HCT116 (cell line): ENCODE measurements around the gene PITPNM1. TPM values are rescaled to one million over a fixed set of nuclear protein-coding genes. Genes with fewer than 3 reads are reported as not detected.

Experiments
- ATAC-seq: fragments of 200-7000 bp; cut with Tn5 transposase; 2 replicates; pipeline ENCODE4 v1.9.1; 2020; ENCODE audit warnings: mild to moderate bottlenecking, moderate library complexity
- BruUV-seq: library from RNA; stranded (reverse); fragments of 400-500 nt; replicated peaks from 2 replicates; lab custom pipeline; 2021; lab: Mats Ljungman, UMichigan
- CTCF ChIA-PET: fragments of 300-600 bp; sonication (Branson Sonifier 250); formaldehyde crosslinking; loops from one replicate; lab custom pipeline; 2021; ENCODE audit warnings: antibody characterized with exemption; lab: Charles Lee
- POLR2A ChIA-PET: fragments of 300-600, 350-600 bp; sonication (Branson Sonifier 250); formaldehyde crosslinking; loops from one replicate; lab custom pipeline; 2021; ENCODE audit warnings: antibody characterized with exemption; lab: Charles Lee
- RAD21 ChIA-PET, 2 experiments: fragments of 300-600 bp; sonication (Branson Sonifier 250); formaldehyde crosslinking; loops; one replicate each; lab custom pipeline; 2023; ENCODE audit warnings: low total read pairs in 2 of 2; ENCODE audit not compliant: uncharacterized antibody in 2 of 2, unreplicated experiment in 2 of 2, low non-redundant PET in 1 of 2; lab: Charles Lee
- DNase-seq: peaks from one replicate; pipeline ENCODE4 v3.0.0-alpha.2; 2010; ENCODE audit warnings: low read depth, low spot score
- H2AFZ ChIP-seq: fragments of 200-600 bp; shearing (Covaris generic), sonication (generic); 2 replicates; pipeline ENCODE4 v1.6.1; 2017; ENCODE audit warnings: low read depth, mixed run types, mixed read lengths, antibody characterized with exemption, low read length; ENCODE audit not compliant: poor library complexity, severe bottlenecking
- H3K27ac ChIP-seq: 2 replicates; pipeline ENCODE4 v1.5.1; 2012; ENCODE audit warnings: low read depth, low read length
- H3K27me3 ChIP-seq: fragments of 200-600 bp; sonication (generic); 2 replicates; pipeline ENCODE4 v1.6.1; 2016; ENCODE audit warnings: mixed run types, low read length, mixed read lengths; ENCODE audit not compliant: insufficient read depth
- H3K36me3 ChIP-seq, 2 experiments: fragments of 200-500 bp in 1 of 2; fragments of 200-600 bp in 1 of 2; sonication (Bioruptor generic) in 1 of 2; sonication (generic) in 1 of 2; 2 replicates each; pipeline versions ENCODE4 v1.5.1 to v1.6.1; 2014 to 2016; ENCODE audit warnings: low read length in 2 of 2, inconsistent platforms in 1 of 2, mixed read lengths in 1 of 2, mixed run types in 1 of 2; ENCODE audit not compliant: insufficient read depth in 2 of 2, control insufficient read depth in 1 of 2
- H3K4me1 ChIP-seq, 2 experiments: fragments of 200-600 bp in 1 of 2; sonication (generic) in 1 of 2; 2 replicates each; pipeline versions ENCODE4 v1.5.1 to v1.6.1; 2012 to 2017; ENCODE audit warnings: low read length in 2 of 2, inconsistent platforms in 1 of 2, mild to moderate bottlenecking in 1 of 2, mixed read lengths in 1 of 2, mixed run types in 1 of 2, moderate library complexity in 1 of 2; ENCODE audit not compliant: insufficient read depth in 2 of 2, control insufficient read depth in 1 of 2
- H3K4me2 ChIP-seq: fragments of 200-600 bp; sonication (generic); 2 replicates; pipeline ENCODE4 v1.6.1; 2017; ENCODE audit warnings: mixed run types, low read length, mixed read lengths
- H3K4me3 ChIP-seq, 2 experiments: fragments of 200-600 bp in 1 of 2; sonication (generic) in 1 of 2; replicated peaks in 1 of 2; 2 replicates each; pipeline ENCODE4 v1.5.1; 2011 to 2016; ENCODE audit warnings: low read length in 2 of 2, control low read depth in 1 of 2, low read depth in 1 of 2, mild to moderate bottlenecking in 1 of 2, mixed read lengths in 1 of 2, mixed run types in 1 of 2
- H3K79me2 ChIP-seq: fragments of 200-600 bp; sonication (generic); 2 replicates; pipeline ENCODE4 v1.6.1; 2017; ENCODE audit warnings: mild to moderate bottlenecking, mixed run types, low read length, moderate library complexity, mixed read lengths; ENCODE audit not compliant: insufficient read depth
- H3K9ac ChIP-seq: fragments of 200-600 bp; sonication (generic); 2 replicates; pipeline ENCODE4 v1.6.1; 2016; ENCODE audit warnings: low read length, mixed read lengths
- H3K9me2 ChIP-seq: fragments of 200-600 bp; sonication (generic), shearing (Covaris generic); 2 replicates; pipeline ENCODE4 v1.6.1; 2017; ENCODE audit warnings: mixed run types, mild to moderate bottlenecking, moderate library complexity; ENCODE audit not compliant: insufficient read depth
- H3K9me3 ChIP-seq, 2 experiments: fragments of 200-500 bp in 1 of 2; fragments of 200-600 bp in 1 of 2; sonication (Bioruptor generic) in 1 of 2; sonication (generic) in 1 of 2; 2 replicates each; pipeline ENCODE4 v1.6.1; 2014 to 2017; ENCODE audit warnings: low read length in 2 of 2, mixed read lengths in 2 of 2, inconsistent platforms in 1 of 2, low read depth in 1 of 2, mild to moderate bottlenecking in 1 of 2, mixed run types in 1 of 2, moderate library complexity in 1 of 2; ENCODE audit not compliant: control insufficient read depth in 1 of 2, insufficient read depth in 1 of 2
- H4K20me1 ChIP-seq: fragments of 200-600 bp; sonication (generic), shearing (Covaris generic); 2 replicates; pipeline ENCODE4 v1.6.1; 2017; ENCODE audit warnings: mixed run types, mild to moderate bottlenecking, moderate library complexity; ENCODE audit not compliant: insufficient read depth
- ATF3 ChIP-seq: IDR thresholded peaks from 2 replicates; pipeline ENCODE4 v1.6.1; 2012
- CEBPB ChIP-seq: IDR thresholded peaks from 2 replicates; pipeline ENCODE4 v1.6.1; 2012; ENCODE audit warnings: low read depth
- CTCF ChIP-seq, 3 experiments: fragments of 200-600 bp in 1 of 3; sonication (generic) in 1 of 3; IDR thresholded peaks in 2 of 3; conservative IDR thresholded peaks in 1 of 3; 2 replicates each; pipeline ENCODE4 v1.5.1; 2012 to 2017; ENCODE audit warnings: low read depth in 2 of 3, low read length in 2 of 3, antibody characterized with exemption in 1 of 3, borderline replicate concordance in 1 of 3, control low read depth in 1 of 3, mild to moderate bottlenecking in 1 of 3, mixed read lengths in 1 of 3, mixed run types in 1 of 3, moderate library complexity in 1 of 3; ENCODE audit not compliant: insufficient read depth in 1 of 3
- ELF1 ChIP-seq: IDR thresholded peaks from 2 replicates; pipeline ENCODE4 v1.6.1; 2012; ENCODE audit warnings: low read depth, borderline replicate concordance
- EZH2phosphoT487 ChIP-seq: fragments of 200-600 bp; IDR thresholded peaks from 2 replicates; pipeline ENCODE4 v1.6.1; 2018; ENCODE audit warnings: antibody characterized with exemption, borderline replicate concordance
- FOSL1 ChIP-seq: IDR thresholded peaks from 2 replicates; pipeline ENCODE4 v1.6.1; 2012; ENCODE audit warnings: low read depth
- SIN3A ChIP-seq: IDR thresholded peaks from 2 replicates; pipeline ENCODE4 v1.6.1; 2012; ENCODE audit warnings: low read depth
- YY1 ChIP-seq: IDR thresholded peaks from 2 replicates; pipeline ENCODE4 v1.6.1; 2011; ENCODE audit warnings: low read length, low read depth, moderate library complexity, mild to moderate bottlenecking; ENCODE audit not compliant: insufficient replicate concordance; ENCODE audit errors: extremely low read depth
- ZBTB33 ChIP-seq: IDR thresholded peaks from 2 replicates; pipeline ENCODE4 v1.6.1; 2011; ENCODE audit warnings: mild to moderate bottlenecking, low read length, moderate library complexity; ENCODE audit not compliant: insufficient replicate concordance; ENCODE audit errors: extremely low read depth
- ZFX ChIP-seq: fragments of 450-650 bp; IDR thresholded peaks from 2 replicates; pipeline ENCODE4 v1.6.1; 2017
- ZNF274 ChIP-seq: fragments of 200-500 bp; sonication (Bioruptor generic); IDR thresholded peaks from 2 replicates; pipeline ENCODE4 v1.6.1; 2014; ENCODE audit warnings: mild to moderate bottlenecking, low read depth, low read length, inconsistent platforms
- intact Hi-C: fragments of 100-400 bp; cut with micrococcal nuclease; formaldehyde crosslinking; loops from 2 replicates; pipeline ENCODE4 v1.10.0; 2022
- total RNA-seq: library from RNA; stranded (reverse); gene quantifications from one replicate; pipeline ENCODE4 v1.2.1, GENCODE V29; 2021; ENCODE audit not compliant: unreplicated experiment
- TF ChIP-seq, protein P1 (sequence below): IDR thresholded peaks from 2 replicates; pipeline ENCODE4 v1.6.1; 2012

Gene PITPNM1
- total RNA-seq, 1 experiment from 2014 or later: 79.5 TPM

- no TSS peak for BruUV-seq
- Histone ChIP-seq H2AFZ (no peak overlapping the region), H3K9me3 (no peaks in the 10 kb centered on the region), H3K36me3 (peaks cover 10 to 13% of the 10 kb centered on the region in 2 experiments), H4K20me1 (no peaks in the 10 kb centered on the region), H3K4me1 (peaks cover 8% of the 10 kb centered on the region in 2 experiments), H3K79me2 (peaks cover 18% of the 10 kb centered on the region), H3K4me3 (no peak overlapping the region), H3K27ac (no peak overlapping the region), H3K9ac (no peak overlapping the region), H3K4me2 (no peak overlapping the region), H3K9me2 (no peaks in the 10 kb centered on the region), H3K27me3 (no peaks in the 10 kb centered on the region)
- CTCF ChIA-PET: no interaction called here
- RAD21 ChIA-PET: no interaction called here
- TF ChIP-seq ELF1 (no peak), CTCF (IDR thresholded peaks at IDR 0.05 in 2 of 3, conservative IDR thresholded peaks at IDR 0.05 in 1 of 3; ENCODE audit: borderline replicate concordance in 1 of 3, insufficient read depth in 1 of 3, low read depth in 2 of 3, low read length in 2 of 3) (no peak), CEBPB (no peak), ATF3 (no peak), EZH2phosphoT487 (no peak), YY1 (no peak), FOSL1 (no peak), SIN3A (no peak), ZBTB33 (no peak), ZNF274 (no peak), ZFX (no peak)
- TF ChIP-seq, protein P1, sequence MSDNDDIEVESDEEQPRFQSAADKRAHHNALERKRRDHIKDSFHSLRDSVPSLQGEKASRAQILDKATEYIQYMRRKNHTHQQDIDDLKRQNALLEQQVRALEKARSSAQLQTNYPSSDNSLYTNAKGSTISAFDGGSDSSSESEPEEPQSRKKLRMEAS: no peak
- intact Hi-C loops: no loop called here
- POLR2A ChIA-PET: no interaction called here
- DNase-seq: no peak
- no peak for ATAC-seq
Measured at GRCh38 chr11:67499808-67500483, 5.2 kb downstream of the PITPNM1 start.
